ENCODE data around the gene TSPAN4. TPM values are rescaled to one million over a fixed set of nuclear protein-coding genes. Genes with fewer than 3 reads are reported as not detected.

The TSPAN4 gene
- total and polyA plus RNA-seq, 7 donors, result 11.4 to 38.5 (median 17.7) TPM

- 88 to 93% (median 89%) methylated on average over 24 to 25 of the region's 25 CpGs for WGBS, 3 donors
- Histone ChIP-seq H3K4me1 (no peaks in the 10 kb centered on the region), H3K27ac (no peak overlapping the region), H3K36me3 (ENCODE audit: insufficient read depth in 1 of 2, low read depth in 1 of 2) (peaks cover 0 to 24% of the 10 kb centered on the region in 2 donors), H3K9me3 (no peaks in the 10 kb centered on the region), H3K4me3 (no peak overlapping the region), H3K27me3 (ENCODE audit: insufficient read depth in 3 of 3, low read length in 2 of 3) (no peaks in the 10 kb centered on the region)
- ATAC-seq (peak in 1 of 4 donors; percentile 4), DNase-seq (no peak)
- intact Hi-C loops (cut with DNase I), result no loop called here
- no peak for TF ChIP-seq CTCF (IDR thresholded peaks at IDR 0.05)
Observed at GRCh38 chr11:869399-870126, 26.9 kb downstream of the TSPAN4 start.

GRCh38 chr11:870127-870413 is 27.4 kb downstream of the TSPAN4 start:
- no peak overlapping the region for H3K27ac ChIP-seq
- H3K4me3 ChIP-seq, result no peak overlapping the region
- no peak for TF ChIP-seq CTCF (IDR thresholded peaks at IDR 0.05)
- peak in 1 of 4 donors; percentile 14 for ATAC-seq
- H3K27me3 ChIP-seq (ENCODE audit: insufficient read depth in 3 of 3, low read length in 2 of 3), result no peaks in the 10 kb centered on the region
- H3K9me3 ChIP-seq, result no peaks in the 10 kb centered on the region
- H3K4me1 ChIP-seq, result no peaks in the 10 kb centered on the region
- H3K36me3 ChIP-seq (ENCODE audit: insufficient read depth in 1 of 2, low read depth in 1 of 2), result peaks cover 0 to 19% of the 10 kb centered on the region in 2 donors
- intact Hi-C loops (cut with DNase I), result no loop called here
- 68 to 73% (median 70%) methylated on average over 8 of the region's 8 CpGs for WGBS, 3 donors
- DNase-seq, result no peak

- no peak for ATAC-seq
- Histone ChIP-seq H3K36me3 (ENCODE audit: insufficient read depth in 1 of 2, low read depth in 1 of 2) (peaks cover 0 to 15% of the 10 kb centered on the region in 2 donors), H3K27ac (no peak overlapping the region), H3K4me3 (no peak overlapping the region), H3K4me1 (no peaks in the 10 kb centered on the region), H3K9me3 (no peaks in the 10 kb centered on the region), H3K27me3 (ENCODE audit: insufficient read depth in 3 of 3, low read length in 2 of 3) (no peaks in the 10 kb centered on the region)
- no peak for TF ChIP-seq CTCF (IDR thresholded peaks at IDR 0.05)
- intact Hi-C loops (cut with DNase I), result no loop called here
- 88 to 90% (median 89%) methylated on average over 8 of the region's 8 CpGs for WGBS, 3 donors
- no peak for DNase-seq
Observed at GRCh38 chr11:870418-870817, 27.8 kb downstream of the TSPAN4 start.

- Histone ChIP-seq H3K9me3 (no peaks in the 10 kb centered on the region), H3K4me1 (peaks cover 4% of the 10 kb centered on the region), H3K27ac (no peak overlapping the region), H3K36me3 (ENCODE audit: insufficient read depth in 1 of 2, low read depth in 1 of 2) (peaks cover 0 to 7% of the 10 kb centered on the region in 2 donors), H3K27me3 (ENCODE audit: insufficient read depth in 3 of 3, low read length in 2 of 3) (no peaks in the 10 kb centered on the region), H3K4me3 (no peak overlapping the region)
- DNase-seq, result no peak
- no peak for ATAC-seq
- intact Hi-C loops (cut with DNase I), result no loop called here
- TF ChIP-seq CTCF (IDR thresholded peaks at IDR 0.05), result no peak
- 63 to 74% (median 64%) methylated on average over 9 of the region's 9 CpGs for WGBS, 3 donors
Observed at GRCh38 chr11:871472-871871, 28.8 kb downstream of the TSPAN4 start.

GRCh38 chr11:872799-873198 is 30.1 kb downstream of the TSPAN4 start:
- intact Hi-C loops (cut with DNase I), result no loop called here
- Histone ChIP-seq H3K4me1 (peaks cover 11% of the 10 kb centered on the region), H3K27me3 (ENCODE audit: insufficient read depth in 3 of 3, low read length in 2 of 3) (no peaks in the 10 kb centered on the region), H3K9me3 (no peaks in the 10 kb centered on the region), H3K27ac (no peak overlapping the region), H3K36me3 (ENCODE audit: insufficient read depth in 1 of 2, low read depth in 1 of 2) (no peaks in the 10 kb centered on the region), H3K4me3 (no peak overlapping the region)
- WGBS, 3 donors, result 85 to 86% (median 86%) methylated on average over 8 to 9 of the region's 9 CpGs
- ATAC-seq (no peak), DNase-seq (no peak)
- no peak for TF ChIP-seq CTCF (IDR thresholded peaks at IDR 0.05)
